K562 (cell line): ENCODE data around the gene SOBP. TPM values are rescaled to one million over a fixed set of nuclear protein-coding genes. Genes with fewer than 3 reads are reported as not detected.

Source experiments
- CBFA2T3 ChIP-seq: fragments of 450-650 bp; IDR thresholded peaks from 2 replicates; pipeline ENCODE4 v1.6.1; 2017
- HCFC1 ChIP-seq: IDR thresholded peaks from 2 replicates; pipeline ENCODE4 v1.6.1; 2012; ENCODE audit warnings: low read depth, low read length, improper control_type of control experiment
- NONO ChIP-seq, 2 experiments: fragments of 200-400 bp in 1 of 2; fragments of 450-650 bp in 1 of 2; formaldehyde crosslinking in 1 of 2; IDR thresholded peaks; 2 replicates each; pipeline ENCODE4 v1.6.1; 2017; ENCODE audit warnings: low read depth in 2 of 2, mild to moderate bottlenecking in 2 of 2, moderate library complexity in 2 of 2, low read length in 1 of 2
- POLR2AphosphoS2 ChIP-seq: IDR thresholded peaks from 2 replicates; pipeline ENCODE4 v1.6.1; 2012; ENCODE audit warnings: low read length, improper control_type of control experiment
- polyA plus RNA-seq, 8 experiments: library from polyadenylated mRNA; depleted of rRNA in 4 of 8; stranded (reverse) in 5 of 8; unstranded in 3 of 8; fragments of >200 nt; fragmentation: Nextera tagmentation in 2 of 8; fragmentation: Illumina TruSeq in 1 of 8; extraction: Ambion mirVana in 2 of 8; extraction: Trizol in 1 of 8; gene quantifications; 2 replicates each; pipeline versions ENCODE4 v1.2.1 to v1.2.3, GENCODE V29; 2011 to 2014; ENCODE audit warnings: inconsistent platforms in 1 of 8, missing spikeins in 1 of 8
- total RNA-seq, 7 experiments: library from RNA; depleted of rRNA in 6 of 7; stranded (reverse); fragments of >200 nt in 6 of 7; fragmentation: Illumina TruSeq in 2 of 7; extraction: Trizol in 2 of 7; gene quantifications; 2 replicates each; pipeline versions ENCODE4 v1.2.1 to v1.2.3, GENCODE V29; 2011 to 2021; ENCODE audit warnings: low replicate concordance in 1 of 7
- TF ChIP-seq, protein P1 (sequence below): fragments of 250-450 bp; sonication (Bioruptor Pico); IDR thresholded peaks from 2 replicates; pipeline ENCODE4 v1.8.0; 2021; ENCODE audit warnings: moderate library complexity, mild to moderate bottlenecking, inconsistent platforms
- TF ChIP-seq, protein P2 (sequence below): sonication (generic); formaldehyde crosslinking; IDR thresholded peaks from 2 replicates; pipeline ENCODE4 v1.8.1; 2023; ENCODE audit warnings: mild to moderate bottlenecking, missing genetic modification reagents
- TF ChIP-seq, protein P3 (sequence below): fragments of 250-450 bp; sonication (Bioruptor Pico); IDR thresholded peaks from 2 replicates; pipeline ENCODE4 v1.8.0; 2021; ENCODE audit warnings: moderate library complexity, mild to moderate bottlenecking, inconsistent platforms

Gene SOBP
- total and polyA plus RNA-seq, 9 of the 15 experiments (the other 6 are each of a cell fraction or from before 2014, with no cell fraction given): 0.16 TPM; not detected in 8

DNA sequence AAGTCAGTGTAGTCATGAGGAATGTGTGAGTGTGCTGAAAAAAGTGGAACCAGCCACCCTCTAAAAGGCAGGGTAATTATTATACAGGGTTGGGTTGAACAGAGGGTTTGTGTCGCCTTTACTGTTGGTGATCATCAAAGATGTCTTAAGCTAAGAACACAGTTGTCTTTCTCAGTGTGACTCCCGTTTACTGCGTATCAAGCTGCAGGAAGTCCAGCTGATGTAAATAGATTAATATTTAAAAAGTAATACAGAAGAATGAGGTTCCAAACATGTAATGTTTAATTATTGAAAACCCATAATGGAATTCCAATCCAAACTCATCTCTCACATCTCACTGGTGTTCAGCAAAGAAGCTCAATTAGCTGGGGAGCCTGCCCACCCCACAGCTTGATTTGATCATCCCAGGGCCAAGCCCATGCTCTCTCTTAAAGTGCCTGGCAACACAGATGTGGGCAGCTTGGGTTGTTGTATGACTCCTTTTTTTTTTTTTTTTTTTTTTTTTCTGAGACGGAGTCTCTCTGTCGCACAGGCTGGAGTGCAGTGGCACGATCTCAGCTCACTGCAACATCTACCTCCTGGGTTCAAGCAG lies 127.5 kb downstream of the SOBP start (continued):
- TF ChIP-seq, protein P1, sequence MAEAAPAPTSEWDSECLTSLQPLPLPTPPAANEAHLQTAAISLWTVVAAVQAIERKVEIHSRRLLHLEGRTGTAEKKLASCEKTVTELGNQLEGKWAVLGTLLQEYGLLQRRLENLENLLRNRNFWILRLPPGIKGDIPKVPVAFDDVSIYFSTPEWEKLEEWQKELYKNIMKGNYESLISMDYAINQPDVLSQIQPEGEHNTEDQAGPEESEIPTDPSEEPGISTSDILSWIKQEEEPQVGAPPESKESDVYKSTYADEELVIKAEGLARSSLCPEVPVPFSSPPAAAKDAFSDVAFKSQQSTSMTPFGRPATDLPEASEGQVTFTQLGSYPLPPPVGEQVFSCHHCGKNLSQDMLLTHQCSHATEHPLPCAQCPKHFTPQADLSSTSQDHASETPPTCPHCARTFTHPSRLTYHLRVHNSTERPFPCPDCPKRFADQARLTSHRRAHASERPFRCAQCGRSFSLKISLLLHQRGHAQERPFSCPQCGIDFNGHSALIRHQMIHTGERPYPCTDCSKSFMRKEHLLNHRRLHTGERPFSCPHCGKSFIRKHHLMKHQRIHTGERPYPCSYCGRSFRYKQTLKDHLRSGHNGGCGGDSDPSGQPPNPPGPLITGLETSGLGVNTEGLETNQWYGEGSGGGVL: no peak
- TF ChIP-seq NONO (IDR thresholded peaks at IDR 0.05; ENCODE audit: low read depth in 2 of 2, low read length in 1 of 2) (no peak), CBFA2T3 (no peak), POLR2AphosphoS2 (no peak), HCFC1 (no peak)
- TF ChIP-seq, protein P2, sequence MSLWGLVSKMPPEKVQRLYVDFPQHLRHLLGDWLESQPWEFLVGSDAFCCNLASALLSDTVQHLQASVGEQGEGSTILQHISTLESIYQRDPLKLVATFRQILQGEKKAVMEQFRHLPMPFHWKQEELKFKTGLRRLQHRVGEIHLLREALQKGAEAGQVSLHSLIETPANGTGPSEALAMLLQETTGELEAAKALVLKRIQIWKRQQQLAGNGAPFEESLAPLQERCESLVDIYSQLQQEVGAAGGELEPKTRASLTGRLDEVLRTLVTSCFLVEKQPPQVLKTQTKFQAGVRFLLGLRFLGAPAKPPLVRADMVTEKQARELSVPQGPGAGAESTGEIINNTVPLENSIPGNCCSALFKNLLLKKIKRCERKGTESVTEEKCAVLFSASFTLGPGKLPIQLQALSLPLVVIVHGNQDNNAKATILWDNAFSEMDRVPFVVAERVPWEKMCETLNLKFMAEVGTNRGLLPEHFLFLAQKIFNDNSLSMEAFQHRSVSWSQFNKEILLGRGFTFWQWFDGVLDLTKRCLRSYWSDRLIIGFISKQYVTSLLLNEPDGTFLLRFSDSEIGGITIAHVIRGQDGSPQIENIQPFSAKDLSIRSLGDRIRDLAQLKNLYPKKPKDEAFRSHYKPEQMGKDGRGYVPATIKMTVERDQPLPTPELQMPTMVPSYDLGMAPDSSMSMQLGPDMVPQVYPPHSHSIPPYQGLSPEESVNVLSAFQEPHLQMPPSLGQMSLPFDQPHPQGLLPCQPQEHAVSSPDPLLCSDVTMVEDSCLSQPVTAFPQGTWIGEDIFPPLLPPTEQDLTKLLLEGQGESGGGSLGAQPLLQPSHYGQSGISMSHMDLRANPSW (CRISPR knock-in tag): no peak
- TF ChIP-seq, protein P3, sequence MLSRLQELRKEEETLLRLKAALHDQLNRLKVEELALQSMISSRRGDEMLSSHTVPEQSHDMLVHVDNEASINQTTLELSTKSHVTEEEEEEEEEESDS: no peak
